Right atrium auricular region (tissue), 2 donors: Measurements from ENCODE around the gene ALDH7A1. TPM values are rescaled to one million over a fixed set of nuclear protein-coding genes. Genes with fewer than 3 reads are reported as not detected.

Source experiments
- DNase-seq: peaks from one replicate; pipeline ENCODE4 v3.0.0-alpha.2; 2019; ENCODE audit warnings: low spot score
- H3K27ac ChIP-seq, 2 donors: fragments of 200-600 bp; sonication (generic); 1 replicate in 1 of 2; 2 replicates in 1 of 2; pipeline ENCODE4 v1.5.1; 2016 to 2019
- H3K27me3 ChIP-seq, 2 donors: fragments of 200-600 bp; sonication (generic); one replicate each; pipeline versions ENCODE4 v1.5.1 to v1.6.0; 2017 to 2019
- H3K36me3 ChIP-seq: fragments of 200-600 bp; sonication (generic); one replicate; pipeline ENCODE4 v1.5.1; 2016
- H3K4me1 ChIP-seq, 2 donors: fragments of 200-600 bp; sonication (generic); one replicate each; pipeline versions ENCODE4 v1.5.1 to v1.6.0; 2017 to 2019
- H3K4me3 ChIP-seq, 2 donors: fragments of 200-600 bp; sonication (generic); 1 replicate in 1 of 2; 2 replicates in 1 of 2; pipeline ENCODE4 v1.5.1; 2017 to 2019; ENCODE audit warnings: mild to moderate bottlenecking in 1 of 2, moderate library complexity in 1 of 2
- H3K9me3 ChIP-seq, 2 donors: fragments of 200-600 bp; sonication (generic); one replicate each; pipeline ENCODE4 v1.5.1; 2019
- total RNA-seq, 2 donors: library from RNA; depleted of rRNA; stranded (reverse); fragments of >200 nt; gene quantifications; one replicate each; pipeline ENCODE4 v1.1.0, GENCODE V29; 2016
- TF ChIP-seq, protein P1 (sequence below), 2 donors: fragments of 200-600 bp; sonication (generic); IDR thresholded peaks; one replicate each; pipeline ENCODE4 v1.5.1; 2019; ENCODE audit warnings: antibody characterized with exemption in 2 of 2

Gene ALDH7A1
- total RNA-seq = 10 to 100 TPM in 1 of 2 donors, 1 to 10 TPM in 1; 9.6 to 13.9 TPM

DNA sequence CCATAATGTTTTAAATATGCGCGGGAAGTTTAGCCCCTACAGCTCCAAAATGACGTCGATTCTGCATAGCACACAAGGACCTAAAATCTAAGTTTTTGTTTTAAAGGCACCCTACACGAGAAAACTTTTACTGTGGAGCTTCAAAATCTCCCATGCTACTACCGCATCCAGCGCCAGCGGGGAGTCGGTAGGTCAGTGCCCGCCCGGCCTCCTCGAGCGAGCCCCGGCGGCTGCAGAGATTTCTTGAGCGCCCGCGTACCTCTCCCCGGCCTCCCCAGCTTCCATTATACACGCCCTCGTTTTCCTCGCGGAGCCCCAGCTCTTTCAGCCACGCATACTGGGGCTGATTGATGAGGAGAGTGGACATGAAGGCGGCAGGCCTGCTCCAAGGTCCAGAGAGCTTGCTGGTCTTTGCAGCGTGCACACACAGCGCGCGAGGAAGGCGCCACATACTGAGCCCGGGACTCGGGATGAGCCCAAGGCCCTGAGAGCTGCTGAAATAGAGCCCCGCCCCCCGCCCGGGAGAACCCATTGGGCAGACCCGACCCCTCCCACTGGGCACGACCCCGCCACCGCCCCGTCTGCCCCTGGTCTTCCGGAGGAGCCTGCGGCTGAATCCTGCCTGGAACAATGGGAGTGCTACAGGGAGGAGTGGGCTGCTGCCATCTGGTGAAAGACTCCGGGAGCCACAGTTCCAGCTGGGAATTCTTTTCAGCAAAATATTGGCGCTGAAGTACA is at the start of gene ALDH7A1:
Gene ALDH7A1, minus strand, starts transcription at position 472 of the 738 bp plus-strand sequence. Its CDS starts 21 bp downstream, at position 451.
- H3K36me3 ChIP-seq = peaks cover 6% of the 10 kb centered on the region
- H3K4me1 ChIP-seq = peaks cover 0 to 14% of the 10 kb centered on the region in 2 donors
- DNase-seq = peak; percentile 92
- H3K27ac ChIP-seq = peak within 1 kb of the TSS; percentile 60 to 75
- H3K27me3 ChIP-seq = no peaks in the 10 kb centered on the region
- TF ChIP-seq, protein P1, sequence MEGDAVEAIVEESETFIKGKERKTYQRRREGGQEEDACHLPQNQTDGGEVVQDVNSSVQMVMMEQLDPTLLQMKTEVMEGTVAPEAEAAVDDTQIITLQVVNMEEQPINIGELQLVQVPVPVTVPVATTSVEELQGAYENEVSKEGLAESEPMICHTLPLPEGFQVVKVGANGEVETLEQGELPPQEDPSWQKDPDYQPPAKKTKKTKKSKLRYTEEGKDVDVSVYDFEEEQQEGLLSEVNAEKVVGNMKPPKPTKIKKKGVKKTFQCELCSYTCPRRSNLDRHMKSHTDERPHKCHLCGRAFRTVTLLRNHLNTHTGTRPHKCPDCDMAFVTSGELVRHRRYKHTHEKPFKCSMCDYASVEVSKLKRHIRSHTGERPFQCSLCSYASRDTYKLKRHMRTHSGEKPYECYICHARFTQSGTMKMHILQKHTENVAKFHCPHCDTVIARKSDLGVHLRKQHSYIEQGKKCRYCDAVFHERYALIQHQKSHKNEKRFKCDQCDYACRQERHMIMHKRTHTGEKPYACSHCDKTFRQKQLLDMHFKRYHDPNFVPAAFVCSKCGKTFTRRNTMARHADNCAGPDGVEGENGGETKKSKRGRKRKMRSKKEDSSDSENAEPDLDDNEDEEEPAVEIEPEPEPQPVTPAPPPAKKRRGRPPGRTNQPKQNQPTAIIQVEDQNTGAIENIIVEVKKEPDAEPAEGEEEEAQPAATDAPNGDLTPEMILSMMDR (IDR thresholded peaks at IDR 0.05) = peak; percentile 19 to 64
- H3K9me3 ChIP-seq = no peaks in the 10 kb centered on the region
- H3K4me3 ChIP-seq = peak within 1 kb of the TSS; percentile 41 to 68

DNA sequence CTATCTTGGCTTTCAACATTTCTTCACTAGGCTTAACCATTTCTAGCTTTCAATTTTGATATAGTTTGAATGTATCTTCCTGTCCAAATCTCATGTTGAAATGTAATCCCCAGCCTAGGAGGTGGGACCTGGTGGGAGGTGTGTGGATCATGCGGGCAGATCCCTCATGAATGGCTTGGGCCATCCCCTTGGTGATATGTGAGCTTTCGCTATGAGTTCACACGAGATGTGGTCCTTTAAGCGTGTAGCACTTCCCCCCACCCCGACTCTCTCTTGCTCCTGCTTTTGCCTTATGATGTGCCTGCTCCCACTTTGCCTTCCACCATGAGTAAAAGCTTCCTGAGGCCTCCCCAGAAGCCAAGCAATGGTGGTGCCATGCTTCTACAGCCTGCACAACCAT is 46.4 kb upstream of the ALDH7A1 start:
- no peaks in the 10 kb centered on the region for H3K36me3 ChIP-seq
- no peaks in the 10 kb centered on the region for H3K27me3 ChIP-seq
- H3K4me3 ChIP-seq = no peak overlapping the region
- TF ChIP-seq, protein P1 (IDR thresholded peaks at IDR 0.05) = no peak
- H3K27ac ChIP-seq = no peak overlapping the region
- peaks cover 0 to 7% of the 10 kb centered on the region in 2 donors for H3K9me3 ChIP-seq
- no peak for DNase-seq
- H3K4me1 ChIP-seq = no peaks in the 10 kb centered on the region

DNA sequence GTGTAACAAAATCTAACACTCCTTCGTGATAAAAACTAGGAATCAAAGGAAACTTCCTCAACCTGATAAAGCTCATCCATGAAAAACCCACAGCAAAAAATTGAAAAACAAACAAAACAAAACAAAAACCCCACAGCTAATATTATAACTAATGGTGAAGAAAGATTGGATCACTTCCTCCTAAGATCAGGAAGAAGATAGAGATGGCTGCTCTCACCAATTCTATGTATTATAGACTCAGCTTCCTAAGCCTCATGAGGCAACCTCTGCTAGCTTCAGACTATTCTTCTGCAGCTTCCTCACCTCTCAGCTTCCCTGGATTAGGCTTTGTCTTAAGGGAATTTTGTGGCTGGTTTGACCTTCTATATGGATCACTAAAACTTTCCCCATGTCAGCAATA is 45.8 kb upstream of the ALDH7A1 start:
- no peak overlapping the region for H3K4me3 ChIP-seq
- H3K27me3 ChIP-seq = no peaks in the 10 kb centered on the region
- H3K4me1 ChIP-seq = no peaks in the 10 kb centered on the region
- DNase-seq = no peak
- TF ChIP-seq, protein P1 (IDR thresholded peaks at IDR 0.05) = no peak
- peaks cover 0 to 6% of the 10 kb centered on the region in 2 donors for H3K9me3 ChIP-seq
- no peak overlapping the region for H3K27ac ChIP-seq
- H3K36me3 ChIP-seq = no peaks in the 10 kb centered on the region

DNA sequence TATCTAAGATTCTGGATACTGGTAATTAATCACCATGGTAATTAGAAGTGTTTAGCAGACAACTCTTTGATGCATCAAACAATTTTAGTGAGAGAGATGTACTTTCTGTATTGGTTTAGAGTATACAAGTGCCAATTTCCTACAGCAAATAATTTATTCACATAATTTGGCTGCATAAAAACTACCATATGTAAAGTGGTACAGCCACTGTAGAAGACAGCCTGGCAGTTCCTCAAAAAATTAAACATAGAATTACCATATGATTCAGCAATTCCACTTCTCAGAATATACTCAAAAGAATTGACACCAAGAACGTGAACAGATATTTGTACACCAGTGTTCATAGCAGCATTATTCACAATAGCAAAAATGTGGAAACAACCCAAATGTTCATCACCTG is 41.9 kb upstream of the ALDH7A1 start:
- no peak for DNase-seq
- Histone ChIP-seq H3K4me3 (no peak overlapping the region), H3K36me3 (no peaks in the 10 kb centered on the region), H3K27ac (no peak overlapping the region), H3K4me1 (no peaks in the 10 kb centered on the region), H3K27me3 (no peaks in the 10 kb centered on the region), H3K9me3 (no peaks in the 10 kb centered on the region)
- TF ChIP-seq, protein P1 (IDR thresholded peaks at IDR 0.05) = no peak

DNA sequence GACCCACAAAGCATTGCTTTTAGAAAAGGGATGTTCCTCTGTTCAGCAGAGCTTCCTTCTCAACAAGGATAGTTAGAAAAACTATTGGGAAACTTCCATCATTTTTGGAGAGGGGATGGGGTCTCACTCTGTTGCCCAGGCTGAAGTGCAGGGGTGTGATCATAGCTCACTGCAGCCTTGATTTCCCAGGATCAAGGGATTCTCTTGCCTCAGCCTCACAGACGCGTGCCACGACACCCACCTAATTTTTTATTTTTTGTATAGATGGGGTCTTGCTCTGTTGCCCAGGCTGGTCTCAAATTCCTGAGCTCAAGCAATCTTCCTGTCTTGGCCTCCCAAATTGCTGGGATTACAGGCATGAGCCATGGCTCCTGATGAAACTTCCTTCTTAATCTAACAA is 40.6 kb upstream of the ALDH7A1 start:
- Histone ChIP-seq H3K9me3 (no peaks in the 10 kb centered on the region), H3K27me3 (no peaks in the 10 kb centered on the region), H3K4me1 (no peaks in the 10 kb centered on the region), H3K27ac (no peak overlapping the region), H3K4me3 (no peak overlapping the region), H3K36me3 (no peaks in the 10 kb centered on the region)
- TF ChIP-seq, protein P1 (IDR thresholded peaks at IDR 0.05) = no peak
- DNase-seq = no peak

DNA sequence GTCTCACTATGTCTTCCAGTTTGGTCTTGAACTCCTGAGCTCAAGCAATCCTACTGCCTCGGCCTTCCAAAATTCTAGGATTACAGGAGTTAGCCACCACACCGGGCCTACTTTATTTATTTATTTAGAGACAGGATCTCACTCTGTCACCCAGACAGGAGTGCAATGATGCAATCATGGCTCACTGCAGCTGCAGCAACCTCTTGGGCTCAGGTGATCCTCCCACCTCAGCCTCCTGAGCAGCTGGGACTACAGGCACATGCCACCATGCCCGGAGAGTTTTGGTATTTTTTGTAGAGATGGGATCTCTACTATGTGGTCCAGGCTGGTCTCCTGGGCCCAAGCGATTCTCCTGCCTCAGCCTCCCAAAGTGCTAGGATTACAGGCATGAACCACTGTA is 38.5 kb upstream of the ALDH7A1 start:
- no peaks in the 10 kb centered on the region for H3K9me3 ChIP-seq
- H3K27me3 ChIP-seq = no peaks in the 10 kb centered on the region
- no peak for DNase-seq
- TF ChIP-seq, protein P1 (IDR thresholded peaks at IDR 0.05) = no peak
- no peak overlapping the region for H3K27ac ChIP-seq
- H3K36me3 ChIP-seq = no peaks in the 10 kb centered on the region
- H3K4me1 ChIP-seq = no peaks in the 10 kb centered on the region
- no peak overlapping the region for H3K4me3 ChIP-seq
